Testis (tissue), 3 donors: Measurements from ENCODE around the gene GRM8. TPM values are rescaled to one million over a fixed set of nuclear protein-coding genes. Genes with fewer than 3 reads are reported as not detected.

Source experiments
- DNase-seq: peaks from one replicate; pipeline ENCODE4 v3.0.0-alpha.2; 2019
- H3K27ac ChIP-seq, 2 donors: fragments of 200-600 bp; sonication (generic); one replicate each; pipeline ENCODE4 v1.5.1; 2019
- H3K27me3 ChIP-seq: fragments of 200-600 bp; sonication (generic); one replicate; pipeline ENCODE4 v1.5.1; 2019
- H3K36me3 ChIP-seq: fragments of 200-600 bp; sonication (generic); one replicate; pipeline ENCODE4 v1.5.1; 2017; ENCODE audit warnings: low read depth; ENCODE audit errors: missing control alignments
- H3K4me1 ChIP-seq: fragments of 200-600 bp; sonication (generic); one replicate; pipeline ENCODE4 v1.5.1; 2019
- H3K4me3 ChIP-seq, 2 donors: fragments of 200-600 bp; sonication (generic); one replicate each; pipeline ENCODE4 v1.5.1; 2017 to 2019
- H3K9me3 ChIP-seq: fragments of 200-600 bp; sonication (generic); one replicate; pipeline ENCODE4 v1.5.1; 2017
- CTCF ChIP-seq, 3 experiments: fragments of 450-650 bp in 2 of 3; fragments of 200-600 bp in 1 of 3; sonication (generic) in 1 of 3; IDR thresholded peaks; one replicate each; pipeline ENCODE4 v1.5.1; 2016 to 2019; ENCODE audit warnings: antibody characterized with exemption in 3 of 3, mild to moderate bottlenecking in 2 of 3, moderate library complexity in 1 of 3
- POLR2A ChIP-seq: fragments of 450-650 bp; IDR thresholded peaks from one replicate; pipeline ENCODE4 v1.6.1; 2017; ENCODE audit warnings: antibody characterized with exemption, mild to moderate bottlenecking, moderate library complexity
- WGBS, 2 donors: methylation state at CpG; one replicate each; pipeline ENCODE4 v1.1.5; 2018; 5-methylcytosine and 5-hydroxymethylcytosine counted together
- intact Hi-C: fragments of 100-400 bp; cut with DNase I; formaldehyde crosslinking; loops from one replicate; pipeline ENCODE4 v1.15.1; 2023; ENCODE audit warnings: low total_unique reads
- polyA plus RNA-seq: library from polyadenylated mRNA; stranded (reverse); fragments of 350-450 nt; fragmentation: Illumina TruSeq; extraction: RNeasy Lipid Tissue Mini Kit (QIAGEN cat#74804); gene quantifications from one replicate; pipeline ENCODE4 v1.2.3, GENCODE V29; 2014; ENCODE audit warnings: low read depth, low replicate concordance; ENCODE audit not compliant: insufficient read depth
- total RNA-seq, 2 donors: library from RNA; depleted of rRNA; stranded (reverse); fragments of >200 nt; gene quantifications; one replicate each; pipeline ENCODE4 v1.2.3, GENCODE V29; 2016

GRM8 gene
- total and polyA plus RNA-seq, 3 donors from 2014 or later: 7.1 to 8.2 (median 7.1) TPM

- WGBS, 2 donors: 84 to 87% methylated on average over 2 of the region's 2 CpGs
- Histone ChIP-seq H3K27ac (no peak overlapping the region), H3K4me3 (no peak overlapping the region), H3K27me3 (no peaks in the 10 kb centered on the region), H3K9me3 (no peaks in the 10 kb centered on the region), H3K4me1 (no peaks in the 10 kb centered on the region), H3K36me3 (no peaks in the 10 kb centered on the region)
- DNase-seq: no peak
- intact Hi-C loops: no loop called here
- TF ChIP-seq CTCF (IDR thresholded peaks at IDR 0.05) (no peak), POLR2A (no peak)
Observed at GRCh38 chr7:127135871-127136485, 116.8 kb downstream of the GRM8 start.

- 60 to 71% methylated on average over 4 of the region's 4 CpGs for WGBS, 2 donors
- no peaks in the 10 kb centered on the region for H3K36me3 ChIP-seq
- no peak overlapping the region for H3K27ac ChIP-seq
- intact Hi-C loops: no loop called here
- DNase-seq: no peak
- H3K4me3 ChIP-seq: no peak overlapping the region
- no peaks in the 10 kb centered on the region for H3K4me1 ChIP-seq
- H3K9me3 ChIP-seq: no peaks in the 10 kb centered on the region
- no peak for TF ChIP-seq CTCF (IDR thresholded peaks at IDR 0.05)
- no peak for TF ChIP-seq POLR2A
- no peaks in the 10 kb centered on the region for H3K27me3 ChIP-seq
Observed at GRCh38 chr7:127123220-127123619, 129.5 kb downstream of the GRM8 start.

- no peak overlapping the region for H3K27ac ChIP-seq
- intact Hi-C loops: no loop called here
- TF ChIP-seq POLR2A (no peak), CTCF (IDR thresholded peaks at IDR 0.05) (no peak)
- WGBS, 2 donors: 81 to 85% methylated on average over 2 of the region's 2 CpGs
- H3K9me3 ChIP-seq: no peaks in the 10 kb centered on the region
- H3K4me1 ChIP-seq: no peaks in the 10 kb centered on the region
- no peaks in the 10 kb centered on the region for H3K36me3 ChIP-seq
- DNase-seq: no peak
- H3K27me3 ChIP-seq: no peaks in the 10 kb centered on the region
- no peak overlapping the region for H3K4me3 ChIP-seq
Observed at GRCh38 chr7:127119517-127119916, 133.2 kb downstream of the GRM8 start.

GRCh38 chr7:127114742-127115265 lies 137.9 kb downstream of the GRM8 start:
- Histone ChIP-seq H3K27ac (no peak overlapping the region), H3K4me3 (no peak overlapping the region), H3K4me1 (no peaks in the 10 kb centered on the region), H3K27me3 (no peaks in the 10 kb centered on the region), H3K9me3 (no peaks in the 10 kb centered on the region), H3K36me3 (no peaks in the 10 kb centered on the region)
- 65 to 67% methylated on average over 3 of the region's 3 CpGs for WGBS, 2 donors
- intact Hi-C loops: no loop called here
- DNase-seq: no peak
- TF ChIP-seq CTCF (IDR thresholded peaks at IDR 0.05) (no peak), POLR2A (no peak)

GRCh38 chr7:127107601-127108007 lies 145.1 kb downstream of the GRM8 start:
- no peaks in the 10 kb centered on the region for H3K4me1 ChIP-seq
- H3K36me3 ChIP-seq: no peaks in the 10 kb centered on the region
- H3K27me3 ChIP-seq: no peaks in the 10 kb centered on the region
- no peaks in the 10 kb centered on the region for H3K9me3 ChIP-seq
- TF ChIP-seq POLR2A (no peak), CTCF (IDR thresholded peaks at IDR 0.05) (peak; percentile 37 to 66 (median 59))
- no peak overlapping the region for H3K4me3 ChIP-seq
- whole genome bisulfite sequencing, 2 donors: 15 to 18% methylated on average over 5 of the region's 5 CpGs
- intact Hi-C loops: no loop called here
- H3K27ac ChIP-seq: no peak overlapping the region
- peak; percentile 81 for DNase-seq
